IPS-18c (cell line): ENCODE measurements around the gene USF2.

ENCODE experiments used
- H3K4me3 ChIP-seq: 2 replicates; pipeline ENCODE4 v1.7.0; 2013; ENCODE audit warnings: low read depth, mild to moderate bottlenecking, low read length, moderate library complexity; ENCODE audit not compliant: insufficient read depth
- H3K9me3 ChIP-seq: one replicate; pipeline ENCODE4 v1.6.1; 2013; ENCODE audit warnings: mild to moderate bottlenecking, low read length, moderate library complexity; ENCODE audit not compliant: control insufficient read depth, insufficient read depth

Gene USF2

DNA sequence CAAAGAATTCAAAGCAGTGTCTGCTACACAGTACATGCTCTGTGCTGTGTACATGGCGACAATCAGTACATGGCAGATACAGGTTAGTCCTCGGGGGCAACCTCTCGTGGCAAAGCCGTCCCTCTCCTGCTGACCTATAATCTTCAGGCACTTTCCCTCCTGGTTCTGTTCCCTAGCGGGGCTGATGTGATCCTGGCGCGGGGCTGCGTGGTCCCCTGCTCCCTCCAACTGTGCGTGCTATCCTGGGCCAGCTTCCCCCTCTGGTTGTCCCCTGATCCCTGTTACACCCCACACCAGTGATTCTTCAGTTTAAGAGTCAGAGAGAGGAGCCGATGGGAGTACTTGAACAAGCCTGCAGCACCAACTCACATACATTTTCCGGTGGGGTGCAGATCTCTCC is 35.3 kb downstream of the USF2 start:
- H3K9me3 ChIP-seq: no peaks in the 10 kb centered on the region
- no peak overlapping the region for H3K4me3 ChIP-seq

DNA sequence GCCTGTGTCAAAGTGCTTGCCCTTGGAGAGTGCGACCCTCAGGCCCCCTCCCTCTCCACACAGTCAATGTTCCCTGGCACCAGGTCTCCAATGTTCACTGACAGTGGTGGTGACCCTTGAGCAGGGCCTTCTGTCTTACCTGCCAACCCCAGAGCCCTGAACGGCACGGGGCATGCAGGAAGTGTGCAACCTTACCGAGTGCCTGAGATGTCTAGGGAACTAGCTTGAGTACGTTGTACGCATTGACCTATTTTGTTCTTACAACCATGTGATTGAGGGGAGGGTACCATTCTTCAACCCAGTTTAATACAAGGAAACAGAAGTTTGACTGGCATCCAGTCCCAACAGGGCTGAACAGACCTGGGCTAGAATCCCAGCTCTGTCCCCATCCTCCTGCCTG is 36.4 kb downstream of the USF2 start:
- Histone ChIP-seq H3K9me3 (no peaks in the 10 kb centered on the region), H3K4me3 (no peak overlapping the region)

DNA sequence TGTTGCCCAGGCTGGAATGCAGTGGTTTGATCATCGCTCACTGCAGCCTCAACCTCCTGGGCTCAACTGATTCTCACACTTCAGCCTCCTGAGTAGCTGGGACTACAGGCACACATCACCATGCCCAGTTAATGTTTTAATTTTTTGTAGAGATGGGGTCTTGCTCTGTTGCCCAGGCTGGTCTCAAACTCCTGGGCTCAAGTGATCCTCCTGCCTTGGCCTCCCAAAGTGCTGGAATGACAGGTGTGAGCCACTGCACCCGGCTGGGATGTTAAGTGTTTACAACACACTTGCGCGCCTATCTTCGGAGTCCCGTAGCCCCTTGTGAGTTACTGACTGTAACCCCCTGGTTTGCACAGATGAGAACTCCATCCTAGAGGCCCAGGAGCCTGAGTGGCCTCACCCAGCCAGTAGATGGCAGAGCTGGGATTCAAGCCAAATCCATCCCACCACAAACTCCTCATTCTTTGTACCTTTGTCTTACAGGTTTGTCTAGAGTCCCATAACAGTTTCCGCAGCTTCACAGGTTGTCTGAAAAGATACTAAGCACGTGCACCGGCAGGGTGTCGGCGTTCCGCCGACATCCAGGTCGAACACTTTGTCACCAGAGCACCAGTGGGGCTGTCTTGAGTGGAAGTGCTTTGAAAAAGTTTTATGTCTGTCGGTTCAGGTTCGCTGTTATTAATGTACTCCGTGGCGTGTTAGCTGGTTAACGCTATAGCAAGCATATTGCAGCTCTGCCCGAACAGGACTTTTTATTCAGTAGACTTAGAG is 37.9 kb downstream of the USF2 start:
- H3K4me3 ChIP-seq: no peak overlapping the region
- H3K9me3 ChIP-seq: no peaks in the 10 kb centered on the region

DNA sequence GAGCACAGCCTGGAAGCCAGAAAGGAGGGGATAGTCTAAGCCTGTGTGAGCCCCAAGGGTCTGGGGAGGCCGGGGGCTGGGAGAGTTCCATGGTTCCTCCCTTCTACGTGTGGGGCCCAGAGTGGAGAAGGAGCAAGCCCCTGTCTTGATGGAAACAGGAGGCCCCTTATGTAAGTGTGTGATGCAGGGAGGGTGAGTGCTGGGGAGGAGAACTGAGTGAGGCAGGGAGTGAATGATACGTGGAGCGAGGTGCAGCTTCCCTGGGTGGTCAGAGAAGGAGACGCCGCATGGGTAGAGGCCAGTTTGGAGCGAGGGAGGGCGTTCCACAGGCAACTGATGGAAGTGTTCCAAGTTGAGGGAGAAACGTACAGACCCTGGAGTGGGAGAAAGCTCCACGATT is 39.2 kb downstream of the USF2 start:
- H3K9me3 ChIP-seq: no peaks in the 10 kb centered on the region
- H3K4me3 ChIP-seq: no peak overlapping the region

DNA sequence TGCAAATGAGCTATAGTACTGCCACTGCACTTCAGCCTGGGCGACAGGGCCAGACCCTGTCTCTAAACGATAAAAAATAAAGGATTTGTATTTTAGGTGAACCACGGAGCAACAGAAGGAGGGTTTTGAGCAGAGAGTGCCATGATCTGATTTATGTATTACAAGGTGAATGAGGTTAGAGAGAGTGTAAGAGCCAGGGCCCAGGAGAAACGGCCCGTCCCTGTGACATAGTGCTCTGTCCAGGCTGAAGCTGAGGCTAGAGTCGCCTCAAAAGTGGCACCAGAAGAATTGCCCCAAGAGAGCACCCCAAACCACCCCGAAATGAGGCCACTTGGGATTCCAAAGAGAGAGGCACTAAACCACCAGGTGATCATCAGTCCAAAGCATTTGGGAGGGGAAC is 40.1 kb downstream of the USF2 start:
- Histone ChIP-seq H3K9me3 (no peaks in the 10 kb centered on the region), H3K4me3 (no peak overlapping the region)

DNA sequence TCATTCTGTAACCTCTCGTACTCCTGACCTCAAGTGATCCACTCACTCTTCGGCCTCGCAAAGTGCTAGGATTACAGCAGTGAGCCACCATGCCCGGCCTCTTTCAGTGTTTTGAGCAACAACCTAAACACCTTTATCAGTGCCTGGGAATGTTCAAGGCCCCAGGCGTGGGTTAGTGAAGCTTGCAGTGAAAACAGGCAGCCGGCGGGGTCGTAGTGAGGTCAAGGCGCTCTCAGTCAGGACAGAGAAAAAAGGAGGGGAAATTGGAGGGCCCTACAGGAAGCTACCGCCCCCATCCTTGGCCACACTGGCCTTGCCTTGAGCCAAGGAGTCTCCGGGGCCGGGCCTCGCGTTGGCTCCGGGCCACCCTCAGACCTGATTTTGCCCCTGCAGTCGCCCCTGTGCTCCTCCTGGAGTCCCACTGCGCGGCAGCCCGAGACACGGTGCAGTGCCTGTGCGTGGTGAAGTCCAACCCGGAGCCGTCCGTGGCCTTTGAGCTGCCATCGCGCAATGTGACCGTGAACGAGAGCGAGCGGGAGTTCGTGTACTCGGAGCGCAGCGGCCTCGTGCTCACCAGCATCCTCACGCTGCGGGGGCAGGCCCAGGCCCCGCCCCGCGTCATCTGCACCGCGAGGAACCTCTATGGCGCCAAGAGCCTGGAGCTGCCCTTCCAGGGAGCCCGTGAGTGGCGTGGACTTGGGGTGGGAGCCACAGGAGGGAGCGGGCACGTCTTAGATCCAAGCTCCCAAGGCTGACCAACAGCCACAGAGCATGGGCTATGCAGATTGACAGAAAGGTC is 40.9 kb downstream of the USF2 start:
- H3K9me3 ChIP-seq: no peaks in the 10 kb centered on the region
- no peak overlapping the region for H3K4me3 ChIP-seq

DNA sequence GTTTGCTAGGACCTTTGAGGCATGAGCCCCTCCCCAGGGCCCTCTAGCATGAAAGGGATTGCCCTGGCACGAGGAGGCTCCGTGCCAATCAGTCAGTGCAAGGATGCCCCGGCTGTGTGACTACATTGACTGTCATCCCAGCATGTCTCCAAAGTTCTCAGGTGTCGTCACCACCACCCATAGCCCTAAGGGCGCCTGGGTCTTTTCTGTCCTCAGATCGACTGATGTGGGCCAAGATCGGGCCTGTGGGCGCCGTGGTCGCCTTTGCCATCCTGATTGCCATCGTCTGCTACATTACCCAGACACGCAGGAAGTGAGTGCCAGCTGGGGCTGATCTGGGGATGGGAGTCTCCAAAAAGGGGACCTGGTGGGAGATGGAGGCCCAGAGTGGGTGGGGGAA is 41.6 kb downstream of the USF2 start:
- H3K4me3 ChIP-seq: no peak overlapping the region
- H3K9me3 ChIP-seq: no peaks in the 10 kb centered on the region

DNA sequence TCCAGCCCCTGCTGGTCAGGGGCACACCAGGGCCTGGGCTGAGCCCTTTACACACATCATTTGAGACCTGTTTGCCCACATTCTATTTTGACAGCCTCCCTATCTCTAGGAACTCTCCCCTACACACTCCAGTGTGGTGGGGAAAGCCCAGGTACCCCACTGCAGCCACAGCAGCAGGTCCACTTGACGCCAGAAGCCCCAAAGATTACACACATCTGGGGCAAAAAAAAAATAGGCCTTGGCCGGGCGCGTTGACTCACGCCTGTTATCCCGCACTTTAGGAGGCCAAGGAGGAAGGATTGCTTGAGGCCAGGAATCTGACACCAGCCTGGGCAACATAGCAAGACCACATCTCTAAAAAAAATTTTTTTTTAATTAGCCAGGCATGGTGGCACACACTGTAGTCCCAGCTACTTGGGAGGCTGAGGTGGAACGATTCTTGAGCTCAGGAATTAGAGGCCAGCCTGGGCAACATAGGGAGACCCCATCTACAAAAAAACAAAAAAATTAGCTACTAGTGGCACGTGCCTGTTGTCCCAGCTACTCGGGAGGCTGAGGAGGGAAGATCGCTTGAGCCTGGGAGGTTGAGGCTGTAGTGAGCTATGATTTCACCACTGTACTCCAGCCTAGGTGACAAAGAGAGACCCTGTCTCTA is 42.2 kb downstream of the USF2 start:
- no peaks in the 10 kb centered on the region for H3K9me3 ChIP-seq
- no peak overlapping the region for H3K4me3 ChIP-seq

DNA sequence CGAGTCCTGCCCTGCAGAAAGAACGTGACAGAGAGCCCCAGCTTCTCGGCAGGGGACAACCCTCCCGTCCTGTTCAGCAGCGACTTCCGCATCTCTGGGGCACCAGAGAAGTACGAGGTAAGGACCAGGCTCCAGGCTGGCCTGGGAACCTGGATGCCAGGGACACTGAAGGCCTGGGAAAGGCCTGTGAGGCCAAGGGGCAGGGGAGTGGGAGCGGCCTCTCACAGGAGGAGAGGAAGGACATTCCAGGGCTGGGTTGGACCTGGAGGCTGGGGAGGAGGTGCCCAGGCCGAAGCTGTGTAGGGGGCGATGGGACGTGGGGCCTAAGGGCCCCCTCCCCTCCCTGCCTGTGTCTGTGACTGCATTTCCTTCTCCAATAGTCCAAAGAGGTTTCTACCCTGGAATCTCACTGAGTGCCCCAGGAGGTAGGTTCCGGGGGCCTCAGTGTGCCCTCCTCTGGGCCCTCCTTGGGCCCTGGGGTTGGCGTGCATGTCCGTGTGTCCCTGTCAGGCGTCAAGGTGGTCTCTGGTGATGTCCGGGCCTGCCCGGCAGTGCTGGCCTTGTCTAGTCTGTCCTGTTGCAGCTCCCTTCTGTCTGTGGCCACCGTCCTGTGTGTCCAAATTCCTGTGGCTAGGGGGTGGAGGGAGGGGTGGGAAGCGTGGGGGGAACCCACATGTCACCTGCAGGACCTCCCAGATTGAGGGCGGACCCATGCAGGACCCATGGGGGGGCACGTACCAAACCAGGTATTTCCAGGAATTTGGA is 43.3 kb downstream of the USF2 start:
- H3K9me3 ChIP-seq: no peaks in the 10 kb centered on the region
- no peak overlapping the region for H3K4me3 ChIP-seq

DNA sequence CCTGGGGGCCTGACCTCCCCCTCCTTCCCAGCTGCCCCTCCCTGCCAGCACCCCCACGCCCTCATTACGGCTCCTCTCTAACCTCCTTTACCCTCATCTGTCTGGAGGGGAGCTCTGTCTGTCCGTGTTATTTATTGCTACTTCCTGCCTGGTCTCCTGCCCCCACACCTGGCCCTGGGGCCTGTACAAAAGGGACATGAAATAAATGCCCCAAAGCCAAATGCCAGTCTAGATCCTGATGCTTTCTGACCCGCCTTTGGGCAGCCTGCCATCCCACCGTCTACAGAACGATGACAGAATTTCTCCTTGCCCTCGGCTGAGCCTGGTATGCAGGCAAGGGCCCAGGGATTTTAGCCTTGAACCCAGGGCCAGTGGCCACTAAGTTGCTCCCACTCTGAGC is 44.8 kb downstream of the USF2 start:
- no peak overlapping the region for H3K4me3 ChIP-seq
- H3K9me3 ChIP-seq: no peaks in the 10 kb centered on the region

DNA sequence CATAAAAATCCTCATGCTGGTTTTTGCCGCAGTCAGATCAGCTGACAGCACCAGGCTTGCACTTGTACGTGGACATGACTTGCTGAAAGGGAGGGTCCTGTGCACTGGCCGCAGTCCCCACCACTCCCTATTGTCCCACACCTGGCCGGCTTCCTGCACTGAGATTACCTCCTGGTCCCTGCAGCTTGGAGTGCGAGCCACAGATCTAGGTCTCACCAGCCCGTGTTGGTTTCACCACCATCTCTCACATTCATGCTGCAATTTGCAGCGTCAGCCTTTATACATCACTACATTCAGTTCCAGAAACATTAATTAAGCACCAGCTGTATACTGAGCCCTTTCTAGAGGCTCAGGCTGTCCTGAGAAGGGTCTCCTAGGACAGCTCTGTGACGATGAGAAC is 45.3 kb downstream of the USF2 start:
- no peak overlapping the region for H3K4me3 ChIP-seq
- no peaks in the 10 kb centered on the region for H3K9me3 ChIP-seq

DNA sequence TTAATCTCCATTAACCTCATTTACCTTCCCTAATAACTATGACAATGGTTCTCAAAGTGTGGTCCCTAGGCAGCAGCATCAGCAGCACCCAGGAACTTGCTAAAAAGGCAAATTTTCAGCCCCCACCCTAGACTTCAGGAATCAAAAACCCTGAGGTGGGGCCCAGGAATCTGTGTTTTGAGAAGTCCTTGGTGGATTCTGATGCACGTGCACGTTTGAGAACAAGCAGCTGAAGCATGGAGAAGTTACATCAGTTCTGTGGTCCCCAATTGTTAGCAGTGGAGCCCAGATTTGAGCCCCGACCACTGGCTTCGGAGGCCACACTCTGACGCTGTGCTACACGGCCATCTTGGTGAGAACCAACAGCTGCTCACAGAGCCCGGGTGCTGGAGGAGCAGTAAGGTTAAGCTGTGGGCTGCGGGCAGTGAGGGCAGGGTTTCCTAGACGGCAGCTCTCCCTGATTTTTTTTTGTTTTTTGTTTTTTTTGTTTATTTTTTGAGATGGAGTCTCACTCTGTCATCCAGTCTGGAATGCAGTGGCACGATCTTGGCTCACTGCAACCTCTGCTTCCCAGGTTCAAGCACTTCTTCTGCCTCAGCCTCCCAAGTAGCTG is 46.2 kb downstream of the USF2 start:
- no peak overlapping the region for H3K4me3 ChIP-seq
- H3K9me3 ChIP-seq: no peaks in the 10 kb centered on the region

DNA sequence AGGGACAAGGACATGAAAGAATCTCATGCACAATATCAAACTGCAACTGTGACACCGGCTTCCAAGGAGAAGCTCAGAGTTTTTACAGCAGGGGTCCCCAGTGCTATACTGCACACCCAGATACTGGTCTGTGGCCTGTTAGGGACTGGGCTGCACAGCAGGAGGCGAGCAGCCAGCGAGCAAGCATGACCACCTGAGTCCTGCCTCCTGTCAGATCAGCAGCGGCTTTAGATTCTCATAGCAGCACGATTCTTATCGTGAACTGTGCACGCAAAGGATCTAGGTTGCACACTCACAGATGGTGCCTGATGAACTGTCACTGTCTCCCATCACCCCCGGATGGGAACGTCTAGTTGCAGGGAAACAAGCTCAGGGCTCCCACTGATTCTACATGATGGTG is 47.1 kb downstream of the USF2 start:
- no peak overlapping the region for H3K4me3 ChIP-seq
- H3K9me3 ChIP-seq: no peaks in the 10 kb centered on the region

DNA sequence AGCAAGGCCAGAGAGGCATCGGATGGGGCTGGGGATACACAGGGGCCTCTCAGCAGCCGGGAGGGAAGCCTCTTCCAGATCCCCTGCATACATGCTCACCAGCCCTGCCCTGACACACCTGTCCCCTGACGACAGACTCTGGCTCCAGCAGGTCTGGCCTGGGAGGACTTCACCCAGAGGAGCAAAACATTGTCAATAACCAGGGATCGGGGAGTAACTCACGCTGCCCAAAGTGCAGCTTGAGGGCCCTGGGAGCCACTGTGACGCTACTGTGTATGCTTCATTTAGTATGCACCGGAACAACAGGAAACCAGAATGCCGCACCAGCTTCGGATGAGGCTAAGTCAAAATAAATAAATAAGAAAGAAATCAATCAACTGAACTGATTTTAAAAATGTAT is 47.8 kb downstream of the USF2 start:
- no peak overlapping the region for H3K4me3 ChIP-seq
- H3K9me3 ChIP-seq: no peaks in the 10 kb centered on the region

DNA sequence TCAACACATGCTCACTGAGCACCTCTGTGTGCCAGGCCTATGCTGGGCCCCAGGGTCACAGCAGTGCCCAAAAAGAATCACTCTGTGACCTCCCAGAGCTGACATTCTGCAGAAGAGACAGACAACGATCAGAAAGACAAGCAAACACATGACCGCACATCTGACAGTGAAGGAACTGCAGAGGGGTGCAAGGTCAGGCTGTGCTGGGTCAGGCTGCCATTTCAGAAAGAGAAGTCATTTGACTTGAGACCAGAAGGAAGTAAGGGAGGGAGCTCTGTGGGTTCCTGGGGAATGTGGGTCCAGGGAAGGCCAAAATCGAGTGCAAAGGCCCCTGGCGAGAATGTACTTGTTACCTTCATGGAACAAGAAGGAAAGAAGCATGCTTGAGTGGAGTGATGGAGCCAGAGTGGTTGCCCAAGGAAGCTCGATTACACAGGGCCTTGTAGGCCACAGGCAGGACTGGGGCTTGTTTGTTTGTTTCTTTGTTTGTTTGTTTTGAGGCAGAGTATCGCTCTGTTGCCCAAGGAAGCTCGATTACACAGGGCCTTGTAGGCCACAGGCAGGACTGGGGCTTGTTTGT is 48.8 kb downstream of the USF2 start:
- H3K9me3 ChIP-seq: peaks cover 2% of the 10 kb centered on the region
- no peak overlapping the region for H3K4me3 ChIP-seq

DNA sequence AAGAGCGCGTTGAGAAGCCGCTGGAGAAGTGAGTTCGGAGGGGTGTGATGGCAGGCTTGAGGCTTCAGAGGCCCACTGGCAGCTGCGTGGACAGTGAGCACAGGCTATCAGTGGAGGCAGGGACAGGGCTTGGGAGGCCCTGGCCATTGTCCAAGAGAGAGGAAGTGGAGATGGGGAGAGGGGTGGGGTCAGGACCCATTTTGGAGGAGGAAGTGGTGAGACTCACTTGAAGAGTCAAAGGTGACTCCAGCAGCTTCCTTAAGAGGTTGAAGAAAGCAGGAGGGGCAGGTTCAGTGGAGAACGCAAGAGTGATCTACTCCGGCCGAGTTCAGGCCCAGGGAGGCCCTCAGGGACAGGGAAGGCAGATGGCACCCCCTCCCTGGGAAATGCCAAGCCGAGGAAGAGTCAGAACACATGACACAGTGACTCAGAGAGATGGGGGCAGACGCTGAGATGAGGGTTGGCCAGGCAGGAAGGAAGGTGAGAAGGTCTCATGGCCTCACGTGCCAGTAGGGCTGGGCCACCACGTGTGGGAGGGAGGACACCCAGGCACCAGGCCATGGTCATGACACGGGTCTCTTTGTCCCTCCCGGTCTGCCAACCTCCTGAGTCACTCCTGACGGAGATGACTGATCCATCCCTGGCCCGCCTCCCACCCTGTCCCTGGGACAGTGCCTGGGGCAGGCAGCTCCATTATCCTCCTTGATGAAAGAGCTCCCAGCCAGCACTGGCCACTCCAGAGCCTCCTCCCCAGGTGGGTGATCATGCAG is 50.1 kb downstream of the USF2 start:
- peaks cover 2% of the 10 kb centered on the region for H3K9me3 ChIP-seq
- no peak overlapping the region for H3K4me3 ChIP-seq
